Measurements from ENCODE around the gene ELF1.

DNA sequence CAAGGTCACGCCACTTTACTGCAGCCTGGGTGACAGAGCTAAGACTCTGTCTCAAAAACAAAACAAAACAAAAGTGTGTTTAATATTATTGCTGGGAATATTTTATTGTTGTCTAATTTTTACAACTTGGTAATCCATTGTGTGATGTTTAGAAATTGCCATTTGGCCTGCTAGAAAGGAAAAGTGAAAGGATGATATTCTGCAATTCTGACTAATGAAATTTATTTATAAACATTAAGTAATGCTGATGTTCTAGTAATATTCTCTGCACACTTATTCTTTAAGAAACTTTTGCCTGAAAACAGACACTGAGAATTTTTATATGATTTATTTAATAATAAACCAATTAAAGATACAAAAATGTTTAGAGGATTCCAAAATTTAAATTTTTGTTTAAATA lies 87.4 kb downstream of the ELF1 start:
- TF ChIP-seq POLR2AphosphoS2 (conservative IDR thresholded peaks at IDR 0.05; ENCODE audit: low read length): no peak
- no peak for TF ChIP-seq KDM1A (IDR thresholded peaks at IDR 0.05; ENCODE audit: low read depth)
- no peak for TF ChIP-seq CTCF (IDR thresholded peaks at IDR 0.05)
- no peak for TF ChIP-seq EP300 (IDR thresholded peaks at IDR 0.05)
- TF ChIP-seq BHLHE40 (IDR thresholded peaks at IDR 0.05; ENCODE audit: low read depth, low read length): no peak
- TF ChIP-seq, protein P1, sequence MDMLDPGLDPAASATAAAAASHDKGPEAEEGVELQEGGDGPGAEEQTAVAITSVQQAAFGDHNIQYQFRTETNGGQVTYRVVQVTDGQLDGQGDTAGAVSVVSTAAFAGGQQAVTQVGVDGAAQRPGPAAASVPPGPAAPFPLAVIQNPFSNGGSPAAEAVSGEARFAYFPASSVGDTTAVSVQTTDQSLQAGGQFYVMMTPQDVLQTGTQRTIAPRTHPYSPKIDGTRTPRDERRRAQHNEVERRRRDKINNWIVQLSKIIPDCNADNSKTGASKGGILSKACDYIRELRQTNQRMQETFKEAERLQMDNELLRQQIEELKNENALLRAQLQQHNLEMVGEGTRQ (IDR thresholded peaks at IDR 0.05): no peak
- no peak for TF ChIP-seq RFX5 (IDR thresholded peaks at IDR 0.05)
- no peak for TF ChIP-seq PHF8 (IDR thresholded peaks at IDR 0.05; ENCODE audit: borderline replicate concordance, low read depth)
